Amygdala (tissue), 56 donors: ENCODE measurements around the gene PARP16.

Experiments
- DNase-seq, 56 donors: peaks; one replicate each; lab custom pipeline; 2025; lab: John Stamatoyannopoulos, UW

PARP16 gene

DNA sequence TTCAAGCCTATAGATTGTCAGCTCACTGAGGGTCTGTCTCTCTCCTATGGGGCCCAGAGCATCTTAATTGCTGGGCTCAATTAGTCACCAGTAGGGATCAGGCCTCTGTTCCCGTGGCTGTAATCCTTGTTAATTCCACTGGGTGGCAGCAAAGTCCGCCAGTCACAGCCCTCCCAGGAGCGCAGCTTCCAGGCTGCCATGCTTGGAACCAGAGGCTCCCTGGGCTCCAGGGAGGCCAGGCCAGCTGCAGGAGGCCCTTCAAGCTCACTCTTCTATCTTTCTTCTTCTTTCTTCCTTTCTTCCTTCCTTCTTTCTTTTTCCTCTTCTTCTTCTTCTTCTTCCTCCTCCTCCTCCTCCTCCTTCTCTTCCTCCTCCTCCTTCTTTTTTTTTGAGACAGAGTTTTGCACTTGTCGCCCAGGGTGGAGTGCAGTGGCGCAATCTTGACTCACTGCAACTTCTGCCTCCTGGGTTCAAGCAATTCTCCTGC, 32.2 kb upstream of the PARP16 start:
- peak in 55 of 56 donors; percentile 13 to 89 (median 68) for DNase-seq

DNA sequence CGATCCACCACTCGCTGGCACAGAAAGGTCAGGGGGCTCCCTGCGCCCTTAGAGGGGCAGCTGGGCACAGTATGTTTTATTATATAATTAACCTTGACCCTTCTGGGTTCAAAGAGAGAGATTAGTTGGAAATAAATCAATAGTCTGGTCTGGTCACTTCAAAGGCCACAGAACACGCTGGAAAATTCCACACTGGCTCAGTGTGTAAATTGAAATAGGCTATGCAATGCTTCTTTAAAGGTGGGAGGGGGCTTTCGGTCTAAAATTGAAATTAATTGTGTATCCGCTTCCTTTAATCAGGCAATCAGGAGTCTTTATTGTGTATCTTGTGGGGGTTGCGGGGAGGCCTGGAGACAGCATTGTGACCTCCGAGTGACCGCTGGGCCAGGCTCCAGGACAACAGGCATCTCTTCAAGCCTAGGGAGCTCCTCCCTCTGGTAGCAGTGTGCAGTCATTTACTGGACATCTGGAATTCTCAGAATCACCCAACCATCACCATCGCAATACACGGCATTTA, 25.8 kb upstream of the PARP16 start:
- peak in 30 of 56 donors; percentile 10 to 73 (median 39) for DNase-seq

DNA sequence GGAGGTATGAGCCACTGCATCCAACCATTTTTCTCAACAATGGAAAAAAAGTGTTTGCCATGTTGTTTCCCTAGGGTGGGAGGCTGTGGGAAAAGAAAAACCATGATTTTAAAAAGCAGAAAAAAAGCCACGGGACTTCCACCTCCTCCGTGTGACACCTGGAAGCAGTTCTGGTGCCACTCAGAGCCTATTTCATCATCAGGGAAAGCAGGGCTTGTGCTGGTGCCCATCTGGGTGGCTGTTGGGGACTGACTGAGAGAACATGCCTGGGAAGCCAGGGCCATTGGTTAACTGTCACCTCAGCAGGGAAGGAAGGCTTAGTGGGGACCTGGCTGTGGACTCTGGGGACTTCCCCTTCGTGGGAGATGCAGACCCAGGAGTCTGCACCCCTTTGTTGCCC, 25.1 kb upstream of the PARP16 start:
- DNase-seq, result no peak

DNA sequence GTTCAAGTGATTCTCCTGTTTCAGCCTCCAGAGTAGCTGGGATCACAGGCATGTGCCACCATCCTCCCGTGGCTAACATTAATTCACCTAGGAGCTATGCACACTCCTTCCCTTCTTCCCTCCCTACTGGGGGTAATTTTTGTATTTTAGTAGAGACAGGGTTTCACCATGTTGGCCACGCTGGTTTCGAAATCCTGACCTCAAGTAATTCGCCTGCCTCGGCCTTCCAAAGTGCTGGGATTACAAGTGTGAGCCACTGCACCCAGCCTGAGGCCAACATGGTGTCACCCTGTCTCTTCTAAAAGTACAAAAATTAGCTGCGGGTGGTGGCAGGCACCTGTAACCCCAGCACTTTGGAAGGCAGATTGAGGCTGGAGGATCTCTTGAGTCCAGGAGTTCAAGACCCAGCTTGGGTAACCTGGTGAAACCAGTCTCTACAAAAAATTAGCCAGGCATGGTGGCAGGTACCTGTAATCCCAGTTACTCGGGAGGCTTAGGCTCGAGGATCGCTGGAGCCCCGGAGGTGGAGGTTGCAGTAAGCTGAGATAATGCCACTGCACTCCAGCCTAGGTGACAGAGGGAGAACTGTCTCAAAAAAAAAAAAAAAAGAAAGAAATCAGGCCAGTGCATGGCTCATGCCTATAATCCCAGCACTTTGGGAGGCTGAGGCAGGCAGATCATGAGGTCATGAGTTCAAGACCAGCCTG, 23.9 kb upstream of the PARP16 start:
- no peak for DNase-seq

DNA sequence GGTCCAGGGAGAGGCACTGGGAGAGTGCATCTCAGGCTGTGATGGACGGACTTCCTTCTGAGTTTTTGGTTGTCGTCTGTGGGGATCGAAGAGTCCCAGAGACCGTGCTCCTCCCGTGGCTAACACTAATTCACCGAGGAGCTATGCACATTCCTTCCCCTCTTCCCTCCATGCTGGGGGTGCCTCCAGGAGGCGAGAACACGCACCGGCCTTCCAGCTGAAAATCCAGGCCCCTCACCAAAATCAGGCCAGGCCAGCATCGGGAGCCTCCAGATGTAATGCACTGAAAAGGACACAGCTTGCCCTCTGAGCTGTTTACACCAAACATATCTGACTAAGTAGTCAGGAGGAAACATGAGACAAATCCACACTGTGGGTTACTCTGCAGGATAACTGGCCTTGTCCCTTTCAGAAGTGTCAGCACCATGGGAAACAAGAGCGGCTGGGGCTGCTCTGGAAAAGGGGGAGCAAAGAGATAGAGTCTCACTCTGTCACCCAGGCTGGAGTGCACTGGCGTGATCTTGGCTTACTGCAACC, 23.3 kb upstream of the PARP16 start:
- DNase-seq, result no peak

DNA sequence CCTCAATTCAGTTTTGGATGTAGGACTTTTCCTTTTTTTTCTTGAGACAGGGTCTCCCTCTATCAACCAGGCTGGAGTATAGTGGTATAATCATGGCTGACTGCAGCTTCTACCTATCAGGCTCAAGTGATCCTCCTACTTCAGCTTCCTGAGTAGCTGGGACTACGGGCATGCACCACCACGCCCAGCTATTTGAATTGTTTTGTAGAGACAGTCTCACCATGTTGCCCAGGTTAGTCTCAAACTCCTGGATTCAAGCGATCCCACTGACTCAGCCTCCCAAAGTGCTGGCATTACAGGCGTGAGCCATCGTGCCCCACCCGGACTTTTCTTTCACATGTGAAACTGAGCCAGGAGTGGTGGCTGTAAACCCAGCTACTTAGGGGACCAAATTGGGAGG, 21.3 kb upstream of the PARP16 start:
- no peak for DNase-seq

DNA sequence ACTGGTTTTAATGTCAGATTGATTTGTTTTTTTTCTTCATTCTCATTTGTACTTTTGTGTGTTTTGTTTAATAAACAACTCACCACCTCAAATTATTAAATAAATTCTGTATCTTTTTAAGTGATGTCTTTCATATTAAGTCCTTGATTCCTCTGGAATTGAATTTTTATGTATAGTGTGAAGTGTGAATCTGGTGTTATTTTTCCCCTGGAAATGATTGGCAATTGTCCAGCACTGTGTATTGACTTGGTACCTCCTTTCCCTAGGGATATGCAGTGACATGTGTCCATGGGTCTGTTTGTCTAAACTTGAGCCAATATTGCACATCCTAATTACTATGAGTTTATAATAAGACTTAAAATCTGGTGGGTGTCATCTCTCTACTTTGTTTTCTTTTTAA, 19.9 kb upstream of the PARP16 start:
- DNase-seq, result no peak

DNA sequence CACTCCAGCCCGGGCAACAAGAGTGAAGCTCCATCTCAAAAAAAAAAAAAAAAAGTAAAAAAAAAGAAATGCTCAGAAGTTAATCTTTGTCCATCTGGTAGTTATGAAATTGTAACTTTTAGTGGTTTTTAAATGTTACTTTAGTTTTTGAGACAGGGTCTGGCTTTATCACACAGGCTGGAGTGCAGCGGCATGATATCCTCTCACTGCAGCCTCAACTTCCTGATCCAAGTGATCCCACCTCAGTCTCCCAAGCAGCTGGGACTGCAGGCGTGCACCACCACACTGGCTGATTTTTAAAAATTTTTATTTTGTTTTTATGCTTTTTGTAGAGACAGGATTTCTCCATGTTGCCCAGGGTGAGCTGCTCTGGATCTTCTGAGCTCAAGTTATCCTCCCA, 19.1 kb upstream of the PARP16 start:
- DNase-seq, result no peak

DNA sequence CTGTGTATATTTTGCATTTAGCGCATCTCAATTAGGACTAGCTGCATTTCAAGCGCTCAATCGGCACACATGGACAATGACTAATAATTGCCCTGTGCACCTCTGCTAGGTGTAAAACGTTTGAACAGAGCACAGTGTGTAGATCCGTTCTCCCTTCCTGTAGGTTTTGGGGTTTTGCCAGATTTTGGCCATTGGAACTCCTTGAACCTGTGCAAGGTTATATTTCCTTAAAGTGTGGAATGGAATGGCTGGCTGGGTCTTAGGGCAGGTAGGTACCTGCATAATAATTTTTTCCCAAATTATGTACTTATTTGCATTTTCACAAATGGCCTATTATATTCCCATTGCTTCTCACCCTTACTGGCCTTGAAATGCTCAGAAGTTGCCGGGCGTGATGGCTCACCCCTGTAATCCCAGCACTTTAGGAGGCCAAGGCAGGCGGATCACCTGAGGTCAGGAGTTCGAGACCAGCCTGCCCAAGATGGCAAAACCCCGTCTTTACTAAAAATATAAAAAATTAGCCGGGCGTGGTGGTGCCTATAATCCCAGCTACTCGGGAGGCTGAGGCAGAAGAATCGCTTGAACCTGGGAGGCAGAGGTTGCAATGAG, 18.6 kb upstream of the PARP16 start:
- DNase-seq, result peak in 1 of 56 donors; percentile 65

DNA sequence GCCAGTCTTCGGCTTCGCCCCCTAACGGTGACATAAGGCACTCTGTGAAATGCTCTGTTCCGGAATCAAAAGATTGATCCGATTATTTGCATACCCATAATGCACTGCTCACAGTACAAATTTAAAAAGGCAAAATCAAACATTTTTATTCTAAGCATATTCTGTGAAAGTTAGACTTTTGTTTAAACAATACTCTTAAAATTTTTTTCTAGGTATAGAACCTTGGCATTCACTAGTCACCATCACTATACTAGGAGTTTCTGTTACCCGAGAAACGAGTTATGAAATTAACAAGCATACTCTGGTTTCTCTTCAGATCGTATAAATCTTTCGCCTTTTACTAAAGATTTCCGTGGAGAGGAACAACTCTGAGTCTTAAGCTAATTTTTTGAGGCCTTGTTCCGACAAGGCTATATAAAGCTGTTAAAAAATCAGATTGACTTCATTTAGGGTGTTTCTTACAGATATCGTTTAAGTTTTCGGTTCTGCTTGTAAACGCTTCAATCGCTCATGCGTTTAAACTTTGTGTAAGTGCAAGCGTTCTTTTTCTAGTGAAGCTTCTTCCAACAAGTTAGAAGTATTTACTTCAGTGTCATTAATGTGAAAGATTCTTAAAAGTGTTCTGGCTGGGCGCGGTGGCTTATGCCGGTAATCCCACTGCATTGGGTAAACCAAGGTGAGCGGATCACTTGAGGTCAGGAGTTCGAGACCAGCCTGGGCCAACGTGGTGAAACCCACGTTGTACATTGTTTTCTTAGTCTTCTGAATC, 17.9 kb upstream of the PARP16 start, which contains the start of gene RNU5B-1:
Gene RNU5B-1 (plus strand): TSS at position 297 of the 769 bp plus-strand sequence.
- peak in 40 of 56 donors; percentile 7 to 98 (median 44) for DNase-seq

DNA sequence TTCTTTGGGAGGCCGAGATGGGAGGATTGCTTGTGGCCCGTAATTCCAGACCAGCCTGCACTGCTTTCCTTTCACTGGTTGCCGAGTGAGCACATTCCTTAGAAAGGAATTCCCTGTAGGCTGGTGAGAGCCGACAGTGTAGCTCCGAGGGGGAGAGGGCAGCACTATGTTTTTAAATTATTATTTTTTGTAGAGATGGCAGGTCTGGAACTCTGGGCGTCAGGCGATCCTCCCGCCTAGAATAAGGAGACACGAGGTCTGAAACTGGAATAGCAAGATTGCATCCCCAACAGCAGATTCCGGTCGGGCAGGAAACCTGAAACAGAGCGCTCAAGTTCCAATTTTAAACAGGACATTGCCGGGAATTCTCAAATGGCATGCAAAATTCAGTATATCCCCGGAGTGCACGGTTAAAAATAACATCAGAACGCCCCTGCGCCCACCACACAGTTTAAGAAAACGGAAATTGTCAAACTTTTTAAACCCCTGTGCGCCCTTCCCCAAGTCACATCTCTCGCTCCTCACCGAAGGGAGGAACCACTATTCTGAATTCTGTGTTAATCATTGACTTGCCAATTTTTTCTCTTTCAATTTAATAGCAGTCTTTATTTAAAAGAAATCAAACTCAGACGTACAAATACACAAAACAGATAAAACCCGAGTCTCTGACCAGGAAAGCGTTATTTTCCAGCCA, 17.2 kb upstream of the PARP16 start:
- peak in 41 of 56 donors; percentile 8 to 82 (median 38) for DNase-seq

DNA sequence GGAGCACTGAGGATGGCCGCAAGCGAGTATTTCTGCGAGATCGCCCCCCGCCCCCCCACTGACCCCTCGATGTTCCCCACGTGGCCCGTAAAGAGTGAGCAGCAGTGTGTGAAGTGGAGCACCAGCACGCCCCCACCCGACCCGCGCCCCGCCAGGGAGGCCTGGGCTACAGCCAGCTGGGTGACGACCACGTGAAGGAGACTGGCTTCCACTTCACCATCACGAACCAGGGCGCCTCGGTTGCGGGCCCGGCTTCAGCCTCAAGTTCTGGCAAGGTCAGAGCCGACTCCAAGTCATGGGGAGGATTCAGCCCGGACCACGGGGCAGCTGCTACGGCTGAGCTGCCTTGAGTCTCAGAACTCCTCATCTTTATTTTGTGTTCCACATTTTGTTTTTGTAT, 15.4 kb upstream of the PARP16 start:
- DNase-seq, result peak in 10 of 56 donors; percentile 8 to 37 (median 22)

DNA sequence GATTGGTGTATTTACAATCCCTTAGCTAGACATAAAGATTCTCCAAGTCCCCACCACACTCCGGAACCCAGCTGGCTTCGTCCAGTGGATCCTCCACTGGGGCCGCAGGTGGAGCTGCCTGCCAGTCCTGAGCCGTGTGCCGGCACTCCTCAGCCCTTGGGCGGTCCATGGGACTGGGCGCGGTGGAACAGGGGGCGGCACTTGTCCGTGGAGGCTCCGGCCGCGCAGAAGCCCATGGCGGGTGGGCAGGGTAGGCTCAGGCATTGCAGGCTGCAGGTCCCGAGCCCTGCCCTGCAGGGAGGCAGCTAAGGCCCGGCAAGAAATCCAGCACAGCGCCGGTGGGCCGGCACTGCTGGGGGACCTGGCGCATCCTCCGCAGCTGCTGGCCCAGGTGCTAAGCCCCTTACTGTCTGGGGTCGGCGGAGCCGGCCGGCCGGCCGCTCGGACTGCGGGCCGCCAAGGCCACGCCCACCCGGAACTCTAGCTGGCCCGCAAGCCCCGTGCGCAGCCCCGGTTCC, 14.3 kb upstream of the PARP16 start:
- DNase-seq, result no peak

DNA sequence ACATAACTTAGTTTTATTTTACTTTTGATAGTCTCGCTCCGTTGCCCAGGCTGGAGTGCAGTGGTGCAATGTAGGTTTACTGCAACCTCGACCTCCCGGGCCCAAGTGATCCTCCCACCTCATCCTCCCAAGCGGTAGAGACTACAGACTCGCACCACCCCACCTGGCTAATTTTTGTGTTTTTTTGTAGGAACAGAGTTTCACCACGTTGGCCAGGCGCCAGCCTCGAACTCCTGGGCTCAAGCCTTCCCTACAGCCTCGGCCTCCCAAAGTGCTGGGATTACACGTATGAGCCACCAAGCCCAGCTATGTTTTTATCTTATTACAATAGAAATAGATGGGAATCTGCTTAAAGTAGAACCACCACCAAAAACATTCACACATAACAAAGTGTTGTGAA, 12.0 kb upstream of the PARP16 start:
- DNase-seq, result no peak

DNA sequence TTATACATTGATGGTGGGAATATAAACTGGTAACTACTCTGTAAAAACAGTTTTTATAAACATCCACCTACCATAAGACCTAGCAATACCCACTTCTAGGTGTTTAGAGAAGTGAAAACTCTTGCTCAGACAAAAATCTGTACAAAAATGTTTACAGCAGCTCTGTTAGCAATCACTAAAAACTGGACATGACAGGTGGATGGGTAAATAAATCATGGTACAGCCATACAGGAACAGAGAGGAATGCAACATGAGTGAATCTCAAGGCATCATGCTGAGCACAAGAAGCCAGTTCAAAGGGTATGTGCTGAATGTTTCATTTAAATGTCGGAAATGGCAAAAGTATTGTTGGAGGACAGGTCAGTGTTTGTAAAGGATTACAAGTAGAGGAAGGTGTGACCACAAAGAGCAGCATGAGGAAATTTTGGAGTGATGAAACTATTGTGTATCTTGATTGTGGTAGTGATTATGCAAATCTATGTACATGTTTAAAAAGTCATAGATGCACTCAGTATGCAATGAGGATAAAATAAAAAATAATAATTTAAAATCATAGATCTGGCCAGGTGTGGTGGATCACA, 6.3 kb upstream of the PARP16 start:
- no peak for DNase-seq

DNA sequence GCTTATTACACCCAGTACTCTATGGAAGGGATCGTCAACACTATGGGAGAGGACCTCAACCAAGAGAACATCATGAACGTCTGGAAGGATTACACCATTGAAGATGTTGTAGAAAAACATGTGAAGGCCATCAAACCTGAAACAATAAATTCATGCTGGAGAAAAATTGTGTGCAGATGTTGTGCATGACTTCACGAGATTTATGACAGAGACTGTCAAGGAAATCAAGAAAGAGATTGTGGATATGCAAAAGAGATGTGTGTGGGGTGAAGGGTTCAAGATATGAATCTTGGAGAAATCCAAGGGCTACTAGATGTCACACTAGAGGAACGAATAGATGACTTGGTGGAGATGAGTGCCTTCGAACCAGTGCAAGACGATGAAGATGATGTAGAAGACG, 3.5 kb upstream of the PARP16 start:
- DNase-seq, result no peak

DNA sequence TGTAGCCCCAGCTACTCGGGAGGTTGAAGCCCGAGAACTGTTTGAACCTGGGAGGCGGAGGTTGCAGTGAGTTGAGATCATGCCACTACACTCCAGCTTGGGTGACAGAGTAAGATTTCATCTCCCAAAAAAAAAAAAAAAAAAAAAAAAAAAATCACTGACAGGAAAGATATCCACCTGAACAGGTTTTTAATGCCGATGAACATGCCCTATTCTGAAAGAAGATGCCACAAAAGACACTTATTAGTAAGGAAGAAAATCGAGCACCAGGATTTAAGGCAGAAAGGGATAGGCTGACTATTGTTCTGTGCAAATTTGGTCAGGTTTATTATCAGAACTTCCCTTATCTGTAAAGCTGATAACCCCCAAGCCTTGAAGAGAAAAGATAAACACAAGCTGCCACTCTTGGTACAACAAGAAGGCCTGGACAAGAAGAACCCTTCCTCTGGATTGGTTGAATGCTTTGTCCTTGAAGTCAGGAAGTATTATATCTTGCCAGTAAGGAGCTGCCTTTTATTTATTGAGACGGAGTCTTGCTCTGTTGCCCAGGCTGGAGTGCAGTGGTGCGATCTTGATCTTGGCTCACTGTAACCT, 2.7 kb upstream of the PARP16 start:
- no peak for DNase-seq

DNA sequence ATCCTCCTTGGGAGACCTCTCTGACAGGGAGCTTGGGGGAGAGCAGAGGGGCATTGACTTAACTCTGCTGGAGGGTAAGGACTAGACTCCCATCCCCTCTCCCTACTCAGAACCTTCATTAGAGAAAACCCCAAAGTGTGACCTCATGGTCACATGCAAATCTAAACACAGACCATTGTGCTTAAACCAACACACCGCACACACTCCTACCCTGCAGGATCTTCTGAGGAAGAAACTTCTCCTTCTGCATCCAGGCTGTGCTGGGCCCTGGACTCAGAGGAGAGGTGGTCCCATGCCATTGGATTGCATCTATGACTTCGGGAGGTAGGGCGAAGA, 805 bp upstream of the PARP16 start:
- DNase-seq, result no peak

DNA sequence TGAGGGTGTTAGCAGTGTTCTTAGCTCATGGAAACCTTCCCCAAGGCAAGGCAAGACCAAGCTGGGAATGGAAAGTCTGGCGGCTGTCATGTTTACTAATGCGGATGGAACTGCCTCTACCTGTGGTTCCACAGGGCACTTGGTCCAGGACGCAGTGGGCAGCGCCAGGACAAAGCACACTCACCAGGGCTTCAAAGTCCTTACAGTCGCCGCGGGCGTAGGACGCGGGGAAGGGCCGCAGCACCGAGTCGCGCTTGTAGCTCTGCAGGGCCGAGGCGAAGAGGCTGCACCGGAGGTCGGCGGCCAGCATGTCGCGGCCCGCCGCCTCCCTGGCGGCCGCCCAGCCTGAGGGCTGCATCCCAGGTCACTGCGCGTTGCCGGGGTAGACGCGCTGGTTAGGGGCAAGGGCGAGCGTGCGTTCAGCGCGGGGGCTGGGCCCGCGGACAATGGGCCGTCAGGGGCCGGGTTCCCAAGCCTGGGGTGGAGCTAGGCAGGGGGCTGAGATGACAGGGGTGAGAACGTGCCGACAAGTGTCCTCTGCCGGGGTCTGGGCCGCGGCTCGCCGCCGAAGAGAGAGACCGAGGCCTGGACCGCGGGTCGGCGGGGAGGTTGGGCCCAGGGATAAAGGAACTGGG, 497 bp downstream of the PARP16 start:
- peak in 19 of 56 donors; percentile 36 to 73 (median 60) for DNase-seq
